Vagina (tissue), 2 donors: Measurements from ENCODE around the gene CCBE1. TPM values are rescaled to one million over a fixed set of nuclear protein-coding genes. Genes with fewer than 3 reads are reported as not detected.

Experiments used
- DNase-seq, 2 donors: peaks; one replicate each; pipeline ENCODE4 v3.0.0-alpha.2; 2017; ENCODE audit errors: extremely low spot score in 2 of 2
- H3K27ac ChIP-seq: fragments of 200-600 bp; sonication (generic); one replicate; pipeline ENCODE4 v1.5.1; 2019
- H3K27me3 ChIP-seq: fragments of 200-600 bp; sonication (generic); one replicate; pipeline ENCODE4 v1.5.1; 2019
- H3K36me3 ChIP-seq, 2 donors: fragments of 200-600 bp; sonication (generic); one replicate each; pipeline ENCODE4 v1.5.1; 2017 to 2019
- H3K4me1 ChIP-seq: fragments of 200-600 bp; sonication (generic); one replicate; pipeline ENCODE4 v1.5.1; 2019
- H3K4me3 ChIP-seq, 2 donors: fragments of 200-600 bp; sonication (generic); 1 replicate in 1 of 2; 2 replicates in 1 of 2; pipeline ENCODE4 v1.5.1; 2016 to 2019
- H3K9me3 ChIP-seq: fragments of 200-600 bp; sonication (generic); one replicate; pipeline ENCODE4 v1.5.1; 2019
- CTCF ChIP-seq, 3 experiments: fragments of 450-650 bp in 2 of 3; fragments of 200-600 bp in 1 of 3; sonication (generic) in 1 of 3; IDR thresholded peaks; one replicate each; pipeline ENCODE4 v1.5.1; 2017 to 2019; ENCODE audit warnings: antibody characterized with exemption in 3 of 3, mild to moderate bottlenecking in 2 of 3, moderate library complexity in 2 of 3
- POLR2A ChIP-seq, 2 donors: fragments of 450-650 bp; IDR thresholded peaks; one replicate each; pipeline ENCODE4 v1.6.1; 2017; ENCODE audit warnings: antibody characterized with exemption in 2 of 2, mild to moderate bottlenecking in 2 of 2, moderate library complexity in 2 of 2
- POLR2AphosphoS5 ChIP-seq, 2 donors: sonication (generic); formaldehyde crosslinking; IDR thresholded peaks; one replicate each; pipeline ENCODE4 v1.9.0; 2017; ENCODE audit warnings: antibody characterized with exemption in 2 of 2, mild to moderate bottlenecking in 2 of 2, low read depth in 1 of 2; ENCODE audit not compliant: insufficient read depth in 1 of 2
- intact Hi-C: fragments of 100-400 bp; cut with DNase I; formaldehyde crosslinking; loops from one replicate; pipeline ENCODE4 v1.15.1; 2023
- total RNA-seq: library from RNA; depleted of rRNA; stranded (reverse); fragments of >200 nt; gene quantifications from one replicate; pipeline ENCODE4 v1.2.3, GENCODE V29; 2016

The CCBE1 gene
- 2.9 TPM for total RNA-seq

- H3K9me3 ChIP-seq = no peaks in the 10 kb centered on the region
- TF ChIP-seq POLR2A (IDR thresholded peaks at IDR 0.05) = no peak
- peak; percentile 9 to 63 (median 54) for TF ChIP-seq CTCF (IDR thresholded peaks at IDR 0.05)
- peak in 1 of 2 donors; percentile 47 for TF ChIP-seq POLR2AphosphoS5 (IDR thresholded peaks at IDR 0.05; ENCODE audit: insufficient read depth in 1 of 2, low read depth in 1 of 2)
These were observed at the start of gene CCBE1 for GRCh38 chr18:59697236-59697932. Gene CCBE1, minus strand, starts transcription at chr18:59697423.

GRCh38 chr18:59744271-59744721, 47.1 kb upstream of the CCBE1 start:
- TF ChIP-seq POLR2AphosphoS5 (IDR thresholded peaks at IDR 0.05; ENCODE audit: insufficient read depth in 1 of 2, low read depth in 1 of 2) (no peak), POLR2A (IDR thresholded peaks at IDR 0.05) (no peak), CTCF (IDR thresholded peaks at IDR 0.05) (no peak)

More at GRCh38 chr18:59697236-59697932, at the start of gene CCBE1:
- DNase-seq = no peak
- Histone ChIP-seq H3K27me3 (peaks cover 5% of the 10 kb centered on the region), H3K36me3 (no peaks in the 10 kb centered on the region), H3K4me3 (peak within 1 kb of the TSS; percentile 51 to 57), H3K27ac (peak within 1 kb of the TSS; percentile 33), H3K4me1 (peaks cover 22% of the 10 kb centered on the region)
- intact Hi-C loops = no loop called here

DNA sequence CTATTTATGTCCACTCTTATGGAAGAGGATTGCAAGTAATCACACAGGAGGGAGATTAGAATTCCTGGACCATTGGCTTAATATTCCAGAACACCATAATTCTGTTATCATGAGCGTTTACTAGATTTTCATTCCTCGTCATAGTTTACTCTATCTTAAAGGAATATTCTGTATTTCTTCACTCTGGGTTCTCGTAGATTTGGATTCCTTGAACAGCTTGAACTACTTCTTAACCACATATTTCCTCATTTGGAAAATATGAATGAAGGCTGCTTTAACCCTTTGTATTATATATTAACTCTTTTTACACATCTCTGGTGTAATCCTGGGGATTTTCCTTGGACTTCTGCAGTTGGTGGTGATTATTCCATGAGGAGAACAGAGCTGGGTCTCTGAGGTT, 46.3 kb upstream of the CCBE1 start:
- Histone ChIP-seq H3K4me1 (no peaks in the 10 kb centered on the region), H3K36me3 (no peaks in the 10 kb centered on the region), H3K9me3 (no peaks in the 10 kb centered on the region), H3K27me3 (no peaks in the 10 kb centered on the region), H3K4me3 (no peak overlapping the region), H3K27ac (no peak overlapping the region)
- no peak for TF ChIP-seq CTCF (IDR thresholded peaks at IDR 0.05)
- no peak for TF ChIP-seq POLR2AphosphoS5 (IDR thresholded peaks at IDR 0.05; ENCODE audit: insufficient read depth in 1 of 2, low read depth in 1 of 2)
- no peak for TF ChIP-seq POLR2A (IDR thresholded peaks at IDR 0.05)
- intact Hi-C loops = no loop called here
- DNase-seq = no peak

More at GRCh38 chr18:59744271-59744721, 47.1 kb upstream of the CCBE1 start:
- Histone ChIP-seq H3K4me3 (no peak overlapping the region), H3K4me1 (no peaks in the 10 kb centered on the region), H3K36me3 (no peaks in the 10 kb centered on the region), H3K9me3 (no peaks in the 10 kb centered on the region), H3K27me3 (no peaks in the 10 kb centered on the region), H3K27ac (no peak overlapping the region)
- intact Hi-C loops = no loop called here
- DNase-seq = no peak

- Histone ChIP-seq H3K27me3 (no peaks in the 10 kb centered on the region), H3K4me3 (no peak overlapping the region), H3K9me3 (no peaks in the 10 kb centered on the region), H3K4me1 (no peaks in the 10 kb centered on the region), H3K36me3 (no peaks in the 10 kb centered on the region), H3K27ac (no peak overlapping the region)
- DNase-seq = no peak
- TF ChIP-seq POLR2AphosphoS5 (IDR thresholded peaks at IDR 0.05; ENCODE audit: insufficient read depth in 1 of 2, low read depth in 1 of 2) = no peak
- no peak for TF ChIP-seq CTCF (IDR thresholded peaks at IDR 0.05)
- TF ChIP-seq POLR2A (IDR thresholded peaks at IDR 0.05) = no peak
- intact Hi-C loops = no loop called here
These were observed 45.3 kb upstream of the CCBE1 start for GRCh38 chr18:59742325-59743111.
